Liver (tissue), 3 donors: ENCODE results near the gene ZKSCAN5.

Experiments used
- EGR1 ChIP-seq, 2 donors: IDR thresholded peaks; 2 replicates each; pipeline ENCODE4 v1.6.1; 2016 to 2018; ENCODE audit warnings: antibody characterized with exemption in 2 of 2, low read depth in 2 of 2
- FOXA2 ChIP-seq: IDR thresholded peaks from 2 replicates; pipeline ENCODE4 v1.6.1; 2016; ENCODE audit warnings: antibody characterized with exemption
- GABPA ChIP-seq, 2 donors: IDR thresholded peaks in 1 of 2; conservative IDR thresholded peaks in 1 of 2; 2 replicates each; pipeline ENCODE4 v1.6.1; 2016; ENCODE audit warnings: antibody characterized with exemption in 2 of 2, mild to moderate bottlenecking in 1 of 2, moderate library complexity in 1 of 2
- JUND ChIP-seq, 2 donors: IDR thresholded peaks; 2 replicates each; pipeline ENCODE4 v1.6.1; 2016; ENCODE audit warnings: antibody characterized with exemption in 2 of 2
- RAD21 ChIP-seq, 2 donors: IDR thresholded peaks; 2 replicates each; pipeline ENCODE4 v1.6.1; 2016; ENCODE audit warnings: antibody characterized with exemption in 2 of 2, mild to moderate bottlenecking in 2 of 2
- RXRA ChIP-seq, 2 donors: IDR thresholded peaks; 2 replicates each; pipeline ENCODE4 v1.6.1; 2017 to 2018; ENCODE audit warnings: antibody characterized with exemption in 2 of 2, mild to moderate bottlenecking in 1 of 2
- SP1 ChIP-seq: IDR thresholded peaks from 2 replicates; pipeline ENCODE4 v1.6.1; 2018; ENCODE audit warnings: antibody characterized with exemption, mild to moderate bottlenecking
- TAF1 ChIP-seq: conservative IDR thresholded peaks from 2 replicates; pipeline ENCODE4 v1.6.1; 2016; ENCODE audit warnings: antibody characterized with exemption, mild to moderate bottlenecking
- TF ChIP-seq, protein P1 (sequence below): fragments of 150-350 bp; IDR thresholded peaks from 2 replicates; pipeline ENCODE4 v1.5.1; 2017; ENCODE audit warnings: improper control_type of control experiment, low read depth, low read length; ENCODE audit not compliant: missing input control
- TF ChIP-seq, protein P2 (sequence below): IDR thresholded peaks from 2 replicates; pipeline ENCODE4 v1.6.1; 2016; ENCODE audit warnings: antibody characterized with exemption
- TF ChIP-seq, protein P3 (sequence below): IDR thresholded peaks from 2 replicates; pipeline ENCODE4 v1.6.1; 2016; ENCODE audit warnings: antibody characterized with exemption, mild to moderate bottlenecking
- TF ChIP-seq, protein P4 (sequence below): IDR thresholded peaks from 2 replicates; pipeline ENCODE4 v1.6.1; 2016; ENCODE audit warnings: antibody characterized with exemption
- TF ChIP-seq, protein P5 (sequence below): IDR thresholded peaks from 2 replicates; pipeline ENCODE4 v1.6.1; 2016; ENCODE audit warnings: antibody characterized with exemption
- donor health status: healthy.
- donor health status: healthy.

DNA sequence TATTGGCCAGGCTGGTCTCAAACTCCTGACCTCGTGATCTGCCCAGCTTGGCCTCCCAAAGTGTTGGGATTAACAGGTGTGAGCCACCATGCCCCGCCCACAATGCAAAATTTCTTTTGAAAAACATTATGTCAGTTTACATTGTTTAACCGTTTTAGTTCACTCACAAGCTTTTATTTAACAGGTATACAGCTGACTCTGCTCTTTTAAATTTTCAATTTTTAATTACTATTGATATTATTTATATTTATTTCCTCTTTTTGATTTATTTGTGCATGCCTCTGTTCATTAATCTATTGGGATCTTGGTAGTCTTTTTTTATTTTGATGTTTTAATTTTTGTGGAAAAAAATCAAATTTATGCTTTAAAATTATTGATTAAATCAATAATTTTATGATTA is 16.9 kb downstream of the ZKSCAN5 start:
- TF ChIP-seq, protein P1, sequence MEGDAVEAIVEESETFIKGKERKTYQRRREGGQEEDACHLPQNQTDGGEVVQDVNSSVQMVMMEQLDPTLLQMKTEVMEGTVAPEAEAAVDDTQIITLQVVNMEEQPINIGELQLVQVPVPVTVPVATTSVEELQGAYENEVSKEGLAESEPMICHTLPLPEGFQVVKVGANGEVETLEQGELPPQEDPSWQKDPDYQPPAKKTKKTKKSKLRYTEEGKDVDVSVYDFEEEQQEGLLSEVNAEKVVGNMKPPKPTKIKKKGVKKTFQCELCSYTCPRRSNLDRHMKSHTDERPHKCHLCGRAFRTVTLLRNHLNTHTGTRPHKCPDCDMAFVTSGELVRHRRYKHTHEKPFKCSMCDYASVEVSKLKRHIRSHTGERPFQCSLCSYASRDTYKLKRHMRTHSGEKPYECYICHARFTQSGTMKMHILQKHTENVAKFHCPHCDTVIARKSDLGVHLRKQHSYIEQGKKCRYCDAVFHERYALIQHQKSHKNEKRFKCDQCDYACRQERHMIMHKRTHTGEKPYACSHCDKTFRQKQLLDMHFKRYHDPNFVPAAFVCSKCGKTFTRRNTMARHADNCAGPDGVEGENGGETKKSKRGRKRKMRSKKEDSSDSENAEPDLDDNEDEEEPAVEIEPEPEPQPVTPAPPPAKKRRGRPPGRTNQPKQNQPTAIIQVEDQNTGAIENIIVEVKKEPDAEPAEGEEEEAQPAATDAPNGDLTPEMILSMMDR = no peak
- TF ChIP-seq, protein P2, sequence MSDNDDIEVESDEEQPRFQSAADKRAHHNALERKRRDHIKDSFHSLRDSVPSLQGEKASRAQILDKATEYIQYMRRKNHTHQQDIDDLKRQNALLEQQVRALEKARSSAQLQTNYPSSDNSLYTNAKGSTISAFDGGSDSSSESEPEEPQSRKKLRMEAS = no peak
- TF ChIP-seq EGR1 (IDR thresholded peaks at IDR 0.05; ENCODE audit: low read depth in 2 of 2) = no peak
- TF ChIP-seq TAF1 = no peak
- TF ChIP-seq RAD21 (IDR thresholded peaks at IDR 0.05) = no peak
- TF ChIP-seq, protein P3, sequence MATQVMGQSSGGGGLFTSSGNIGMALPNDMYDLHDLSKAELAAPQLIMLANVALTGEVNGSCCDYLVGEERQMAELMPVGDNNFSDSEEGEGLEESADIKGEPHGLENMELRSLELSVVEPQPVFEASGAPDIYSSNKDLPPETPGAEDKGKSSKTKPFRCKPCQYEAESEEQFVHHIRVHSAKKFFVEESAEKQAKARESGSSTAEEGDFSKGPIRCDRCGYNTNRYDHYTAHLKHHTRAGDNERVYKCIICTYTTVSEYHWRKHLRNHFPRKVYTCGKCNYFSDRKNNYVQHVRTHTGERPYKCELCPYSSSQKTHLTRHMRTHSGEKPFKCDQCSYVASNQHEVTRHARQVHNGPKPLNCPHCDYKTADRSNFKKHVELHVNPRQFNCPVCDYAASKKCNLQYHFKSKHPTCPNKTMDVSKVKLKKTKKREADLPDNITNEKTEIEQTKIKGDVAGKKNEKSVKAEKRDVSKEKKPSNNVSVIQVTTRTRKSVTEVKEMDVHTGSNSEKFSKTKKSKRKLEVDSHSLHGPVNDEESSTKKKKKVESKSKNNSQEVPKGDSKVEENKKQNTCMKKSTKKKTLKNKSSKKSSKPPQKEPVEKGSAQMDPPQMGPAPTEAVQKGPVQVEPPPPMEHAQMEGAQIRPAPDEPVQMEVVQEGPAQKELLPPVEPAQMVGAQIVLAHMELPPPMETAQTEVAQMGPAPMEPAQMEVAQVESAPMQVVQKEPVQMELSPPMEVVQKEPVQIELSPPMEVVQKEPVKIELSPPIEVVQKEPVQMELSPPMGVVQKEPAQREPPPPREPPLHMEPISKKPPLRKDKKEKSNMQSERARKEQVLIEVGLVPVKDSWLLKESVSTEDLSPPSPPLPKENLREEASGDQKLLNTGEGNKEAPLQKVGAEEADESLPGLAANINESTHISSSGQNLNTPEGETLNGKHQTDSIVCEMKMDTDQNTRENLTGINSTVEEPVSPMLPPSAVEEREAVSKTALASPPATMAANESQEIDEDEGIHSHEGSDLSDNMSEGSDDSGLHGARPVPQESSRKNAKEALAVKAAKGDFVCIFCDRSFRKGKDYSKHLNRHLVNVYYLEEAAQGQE = no peak
- TF ChIP-seq, protein P4, sequence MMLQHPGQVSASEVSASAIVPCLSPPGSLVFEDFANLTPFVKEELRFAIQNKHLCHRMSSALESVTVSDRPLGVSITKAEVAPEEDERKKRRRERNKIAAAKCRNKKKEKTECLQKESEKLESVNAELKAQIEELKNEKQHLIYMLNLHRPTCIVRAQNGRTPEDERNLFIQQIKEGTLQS = no peak
- TF ChIP-seq JUND (IDR thresholded peaks at IDR 0.05) = no peak
- TF ChIP-seq SP1 = no peak
- no peak for TF ChIP-seq FOXA2
- TF ChIP-seq, protein P5, sequence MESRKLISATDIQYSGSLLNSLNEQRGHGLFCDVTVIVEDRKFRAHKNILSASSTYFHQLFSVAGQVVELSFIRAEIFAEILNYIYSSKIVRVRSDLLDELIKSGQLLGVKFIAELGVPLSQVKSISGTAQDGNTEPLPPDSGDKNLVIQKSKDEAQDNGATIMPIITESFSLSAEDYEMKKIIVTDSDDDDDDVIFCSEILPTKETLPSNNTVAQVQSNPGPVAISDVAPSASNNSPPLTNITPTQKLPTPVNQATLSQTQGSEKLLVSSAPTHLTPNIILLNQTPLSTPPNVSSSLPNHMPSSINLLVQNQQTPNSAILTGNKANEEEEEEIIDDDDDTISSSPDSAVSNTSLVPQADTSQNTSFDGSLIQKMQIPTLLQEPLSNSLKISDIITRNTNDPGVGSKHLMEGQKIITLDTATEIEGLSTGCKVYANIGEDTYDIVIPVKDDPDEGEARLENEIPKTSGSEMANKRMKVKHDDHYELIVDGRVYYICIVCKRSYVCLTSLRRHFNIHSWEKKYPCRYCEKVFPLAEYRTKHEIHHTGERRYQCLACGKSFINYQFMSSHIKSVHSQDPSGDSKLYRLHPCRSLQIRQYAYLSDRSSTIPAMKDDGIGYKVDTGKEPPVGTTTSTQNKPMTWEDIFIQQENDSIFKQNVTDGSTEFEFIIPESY = no peak
- TF ChIP-seq GABPA (IDR thresholded peaks at IDR 0.05 in 1 of 2, conservative IDR thresholded peaks at IDR 0.05 in 1 of 2) = no peak
- no peak for TF ChIP-seq RXRA (IDR thresholded peaks at IDR 0.05)
